Thymus (tissue), 11 donors: ENCODE measurements around the gene IL4R. TPM values are rescaled to one million over a fixed set of nuclear protein-coding genes. Genes with fewer than 3 reads are reported as not detected.
A peak's percentile ranks its signal among the peaks of the same experiment; 100 is the strongest.
"Not testable (repeated sequence)": the region's sequence is repeated elsewhere in the genome, so short reads cannot be mapped to it uniquely, and the experiment has no call there.

Experiments used
- DNase-seq, 9 donors: peaks; one replicate each; pipeline ENCODE4 v3.0.0-alpha.2; 2013; ENCODE audit warnings: low spot score in 9 of 9, low read depth in 6 of 9, missing footprints in 1 of 9
- H3K27ac ChIP-seq, 2 donors: one replicate each; pipeline ENCODE4 v1.5.1; 2013; ENCODE audit warnings: control low read depth in 1 of 2, low read depth in 1 of 2, low read length in 1 of 2, mild to moderate bottlenecking in 1 of 2, moderate library complexity in 1 of 2
- H3K27me3 ChIP-seq, 2 donors: one replicate each; pipeline ENCODE4 v1.5.1; 2013; ENCODE audit warnings: low read length in 1 of 2; ENCODE audit not compliant: control insufficient read depth in 2 of 2, insufficient read depth in 1 of 2
- H3K36me3 ChIP-seq, 2 donors: one replicate each; pipeline ENCODE4 v1.5.1; 2013; ENCODE audit warnings: low read length in 1 of 2, mild to moderate bottlenecking in 1 of 2, moderate library complexity in 1 of 2; ENCODE audit not compliant: control insufficient read depth in 2 of 2, insufficient read depth in 2 of 2
- H3K4me1 ChIP-seq, 2 donors: one replicate each; pipeline ENCODE4 v1.5.1; 2013; ENCODE audit warnings: low read length in 2 of 2; ENCODE audit not compliant: control insufficient read depth in 2 of 2, insufficient read depth in 2 of 2
- H3K4me3 ChIP-seq, 2 donors: one replicate each; pipeline ENCODE4 v1.5.1; 2013; ENCODE audit warnings: low read length in 2 of 2, control low read depth in 1 of 2, mild to moderate bottlenecking in 1 of 2
- H3K9me3 ChIP-seq, 2 donors: one replicate each; pipeline ENCODE4 v1.5.1; 2013; ENCODE audit warnings: low read length in 1 of 2, mild to moderate bottlenecking in 1 of 2; ENCODE audit not compliant: control insufficient read depth in 2 of 2, insufficient read depth in 1 of 2
- WGBS: extraction: QIAGEN DNeasy Blood & Tissue Kit; methylation state at CpG from one replicate; pipeline ENCODE4 v1.1.7; 2013; 5-methylcytosine and 5-hydroxymethylcytosine counted together
- polyA plus RNA-seq: library from polyadenylated mRNA; stranded (reverse); fragments of 200-250 nt; gene quantifications from one replicate; pipeline ENCODE4 v1.2.3, GENCODE V29; 2013
- total RNA-seq: library from RNA; stranded (reverse); fragments of 120-200 nt; gene quantifications from one replicate; pipeline ENCODE4 v1.2.4, GENCODE V29; 2013
- donor health status: healthy.

The IL4R gene
- total and polyA plus RNA-seq, 2 donors, result 14.8 to 36.8 TPM

DNA sequence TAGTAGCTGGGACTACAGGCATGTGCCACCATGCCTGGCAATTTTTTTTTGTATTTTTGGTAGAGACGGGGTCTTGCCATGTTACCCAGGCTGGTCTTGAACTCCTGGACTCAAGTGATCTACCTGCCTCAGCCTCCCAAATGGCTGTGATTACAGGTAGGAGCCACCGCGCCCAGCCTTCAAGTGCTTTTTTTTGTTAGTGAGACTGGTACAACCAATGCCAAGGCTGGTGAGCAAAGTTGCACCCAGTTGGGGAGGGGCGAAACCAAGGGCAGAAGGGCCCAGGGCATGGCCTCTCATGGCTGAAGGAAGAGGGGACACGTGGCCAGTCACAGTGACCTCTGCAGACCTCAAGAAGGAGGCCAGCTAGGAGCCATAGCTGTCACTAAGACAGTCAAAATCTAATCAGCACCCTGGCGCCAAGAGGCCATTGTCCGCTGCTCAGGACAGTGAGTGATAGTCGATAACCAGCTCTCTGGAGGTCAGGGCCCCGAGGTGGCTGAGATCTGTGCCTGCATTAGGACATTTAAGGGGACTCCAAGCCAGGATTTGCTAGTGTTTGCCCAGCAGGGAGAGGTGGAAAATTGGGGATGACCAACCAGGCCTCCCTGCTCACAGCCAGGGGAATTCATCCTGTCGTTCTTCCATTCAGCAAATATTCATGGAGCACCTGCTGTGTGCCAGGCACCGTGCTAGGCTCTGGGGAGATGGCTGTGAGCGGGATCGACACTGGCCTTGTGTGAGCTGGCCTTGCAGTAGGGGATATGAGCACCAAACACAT is 10.2 kb downstream of the IL4R start:
- H3K27me3 ChIP-seq, result peaks cover 0 to under 1% of the 10 kb centered on the region in 2 donors
- whole genome bisulfite sequencing, result 96% methylated on average over 13 of the region's 13 CpGs

GRCh38 chr16:27324851-27325301 is 11.1 kb downstream of the IL4R start:
- H3K27ac ChIP-seq, result peak overlapping the region in 1 of 2 donors; percentile 42
- H3K9me3 ChIP-seq, result no peaks in the 10 kb centered on the region
- no peak overlapping the region for H3K4me3 ChIP-seq
- DNase-seq, result no peak
- H3K27me3 ChIP-seq, result no peaks in the 10 kb centered on the region
- 97% methylated on average over 12 of the region's 12 CpGs for WGBS
- peaks cover 5 to 13% of the 10 kb centered on the region in 2 donors for H3K4me1 ChIP-seq
- H3K36me3 ChIP-seq, result no peaks in the 10 kb centered on the region

More for the DNA sequence above, 10.2 kb downstream of the IL4R start:
- Histone ChIP-seq H3K9me3 (no peaks in the 10 kb centered on the region), H3K27ac (no peak overlapping the region), H3K36me3 (no peaks in the 10 kb centered on the region), H3K4me3 (no peak overlapping the region), H3K4me1 (peaks cover 6 to 20% of the 10 kb centered on the region in 2 donors)
- no peak for DNase-seq

DNA sequence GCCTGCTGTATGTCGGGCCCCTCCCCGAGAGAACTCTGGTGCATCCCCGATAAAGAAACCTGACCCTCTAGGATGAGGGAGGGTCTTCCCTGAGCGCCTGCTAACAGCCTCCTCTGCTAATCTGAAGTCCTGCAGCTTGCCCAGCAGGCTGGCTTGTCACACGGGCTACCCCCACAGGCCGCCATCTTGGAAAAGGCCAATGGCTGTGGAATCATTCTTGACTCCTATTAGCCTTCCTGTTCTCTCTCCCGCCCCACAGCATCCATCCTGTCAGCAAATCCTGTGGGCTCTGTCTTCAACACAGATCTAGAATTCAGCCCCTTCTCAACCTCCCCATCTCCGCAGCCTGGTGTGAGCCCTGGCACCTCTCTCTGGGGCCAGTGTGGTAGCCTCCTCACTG is 12.0 kb downstream of the IL4R start:
- H3K36me3 ChIP-seq, result no peaks in the 10 kb centered on the region
- peaks cover 5 to 13% of the 10 kb centered on the region in 2 donors for H3K4me1 ChIP-seq
- no peak overlapping the region for H3K4me3 ChIP-seq
- 98% methylated on average over 8 of the region's 8 CpGs for WGBS
- H3K27me3 ChIP-seq, result no peaks in the 10 kb centered on the region
- H3K27ac ChIP-seq, result peak overlapping the region in 1 of 2 donors; percentile 42
- no peak for DNase-seq
- H3K9me3 ChIP-seq, result no peaks in the 10 kb centered on the region

GRCh38 chr16:27326251-27326650 is 12.5 kb downstream of the IL4R start:
- WGBS, result 99% methylated on average over 6 of the region's 6 CpGs
- no peak for DNase-seq
- H3K27ac ChIP-seq, result peak overlapping the region in 1 of 2 donors; percentile 84
- no peaks in the 10 kb centered on the region for H3K27me3 ChIP-seq
- peaks cover 5 to 13% of the 10 kb centered on the region in 2 donors for H3K4me1 ChIP-seq
- H3K9me3 ChIP-seq, result no peaks in the 10 kb centered on the region
- no peak overlapping the region for H3K4me3 ChIP-seq
- H3K36me3 ChIP-seq, result no peaks in the 10 kb centered on the region

- Histone ChIP-seq H3K4me1 (peaks cover 5 to 13% of the 10 kb centered on the region in 2 donors), H3K4me3 (no peak overlapping the region)
These were observed 13.2 kb downstream of the IL4R start for GRCh38 chr16:27326738-27327585.

GRCh38 chr16:27327586-27327915 is 13.8 kb downstream of the IL4R start:
- no peaks in the 10 kb centered on the region for H3K27me3 ChIP-seq
- H3K4me1 ChIP-seq, result peaks cover 5 to 13% of the 10 kb centered on the region in 2 donors
- peak overlapping the region; percentile 76 to 91 for H3K27ac ChIP-seq
- H3K4me3 ChIP-seq, result no peak overlapping the region
- no peaks in the 10 kb centered on the region for H3K9me3 ChIP-seq
- 89% methylated on average over 3 of the region's 3 CpGs for WGBS
- no peak for DNase-seq
- no peaks in the 10 kb centered on the region for H3K36me3 ChIP-seq

More at GRCh38 chr16:27326738-27327585, 13.2 kb downstream of the IL4R start:
- no peaks in the 10 kb centered on the region for H3K27me3 ChIP-seq
- WGBS, result 32% methylated on average over 19 of the region's 19 CpGs
- peak overlapping the region; percentile 76 to 91 for H3K27ac ChIP-seq
- DNase-seq, result peak in 4 of 9 donors; percentile 35 to 65 (median 41)
- no peaks in the 10 kb centered on the region for H3K9me3 ChIP-seq
- no peaks in the 10 kb centered on the region for H3K36me3 ChIP-seq

- Histone ChIP-seq H3K4me3 (no peak overlapping the region), H3K4me1 (peaks cover 5 to 13% of the 10 kb centered on the region in 2 donors), H3K27ac (peak overlapping the region in 1 of 2 donors; percentile 8), H3K27me3 (no peaks in the 10 kb centered on the region), H3K9me3 (no peaks in the 10 kb centered on the region), H3K36me3 (no peaks in the 10 kb centered on the region)
- DNase-seq, result no peak
- 100% methylated on average over 5 of the region's 5 CpGs for WGBS
These were observed 15.2 kb downstream of the IL4R start for GRCh38 chr16:27328937-27329336.

DNA sequence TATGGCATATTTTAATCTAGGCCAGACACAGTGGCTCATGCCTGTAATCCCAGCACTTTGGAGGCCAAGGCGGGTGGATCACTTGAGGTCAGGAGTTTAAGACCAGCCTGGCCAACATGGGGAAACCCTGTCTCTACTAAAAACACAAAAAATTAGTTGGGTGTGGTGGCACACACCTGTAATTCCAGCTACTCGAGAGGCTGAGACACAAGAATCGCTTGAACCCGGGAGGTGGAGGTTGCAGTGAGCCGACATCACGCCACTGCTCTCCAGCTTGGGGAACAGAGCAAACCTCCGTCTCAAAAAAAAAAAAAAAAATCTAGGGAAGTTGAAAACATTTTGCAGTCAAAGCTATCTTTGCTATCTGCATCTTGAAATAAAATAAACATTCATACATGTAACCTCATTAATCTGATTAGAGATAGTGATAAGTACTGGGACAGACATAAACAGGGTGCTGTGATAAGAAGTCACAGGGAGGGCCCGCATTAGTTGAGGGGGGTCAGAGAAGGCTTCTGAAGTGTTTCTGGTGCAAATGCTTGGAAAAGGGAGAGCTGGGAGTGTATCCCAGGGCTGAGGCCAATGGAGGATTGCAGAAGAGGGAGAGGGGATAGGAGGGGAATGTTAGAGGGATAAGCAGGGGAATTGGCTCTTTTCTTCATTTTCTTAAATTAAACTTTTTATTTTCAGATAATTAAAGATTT is 15.8 kb downstream of the IL4R start:
- not testable (repeated sequence) for H3K9me3 ChIP-seq, H3K4me3 ChIP-seq, H3K27ac ChIP-seq, DNase-seq, H3K36me3 ChIP-seq, H3K27me3 ChIP-seq
- H3K4me1 ChIP-seq, result peaks cover 5 to 13% of the 10 kb centered on the region in 2 donors
- 93% methylated on average over 8 of the region's 8 CpGs for WGBS
